Epithelial cell of umbilical artery (primary cell): ENCODE results near the gene AGFG2. TPM values are rescaled to one million over a fixed set of nuclear protein-coding genes. Genes with fewer than 3 reads are reported as not detected.

Source experiments
- total RNA-seq: library from RNA; depleted of rRNA; stranded (reverse); fragments of >200 nt; gene quantifications from 2 replicates; pipeline ENCODE4 v1.2.3, GENCODE V29; 2014

Gene AGFG2, protein sequence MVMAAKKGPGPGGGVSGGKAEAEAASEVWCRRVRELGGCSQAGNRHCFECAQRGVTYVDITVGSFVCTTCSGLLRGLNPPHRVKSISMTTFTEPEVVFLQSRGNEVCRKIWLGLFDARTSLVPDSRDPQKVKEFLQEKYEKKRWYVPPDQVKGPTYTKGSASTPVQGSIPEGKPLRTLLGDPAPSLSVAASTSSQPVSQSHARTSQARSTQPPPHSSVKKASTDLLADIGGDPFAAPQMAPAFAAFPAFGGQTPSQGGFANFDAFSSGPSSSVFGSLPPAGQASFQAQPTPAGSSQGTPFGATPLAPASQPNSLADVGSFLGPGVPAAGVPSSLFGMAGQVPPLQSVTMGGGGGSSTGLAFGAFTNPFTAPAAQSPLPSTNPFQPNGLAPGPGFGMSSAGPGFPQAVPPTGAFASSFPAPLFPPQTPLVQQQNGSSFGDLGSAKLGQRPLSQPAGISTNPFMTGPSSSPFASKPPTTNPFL
- 6.2 and 11.7 TPM in 2 replicates for total RNA-seq

DNA sequence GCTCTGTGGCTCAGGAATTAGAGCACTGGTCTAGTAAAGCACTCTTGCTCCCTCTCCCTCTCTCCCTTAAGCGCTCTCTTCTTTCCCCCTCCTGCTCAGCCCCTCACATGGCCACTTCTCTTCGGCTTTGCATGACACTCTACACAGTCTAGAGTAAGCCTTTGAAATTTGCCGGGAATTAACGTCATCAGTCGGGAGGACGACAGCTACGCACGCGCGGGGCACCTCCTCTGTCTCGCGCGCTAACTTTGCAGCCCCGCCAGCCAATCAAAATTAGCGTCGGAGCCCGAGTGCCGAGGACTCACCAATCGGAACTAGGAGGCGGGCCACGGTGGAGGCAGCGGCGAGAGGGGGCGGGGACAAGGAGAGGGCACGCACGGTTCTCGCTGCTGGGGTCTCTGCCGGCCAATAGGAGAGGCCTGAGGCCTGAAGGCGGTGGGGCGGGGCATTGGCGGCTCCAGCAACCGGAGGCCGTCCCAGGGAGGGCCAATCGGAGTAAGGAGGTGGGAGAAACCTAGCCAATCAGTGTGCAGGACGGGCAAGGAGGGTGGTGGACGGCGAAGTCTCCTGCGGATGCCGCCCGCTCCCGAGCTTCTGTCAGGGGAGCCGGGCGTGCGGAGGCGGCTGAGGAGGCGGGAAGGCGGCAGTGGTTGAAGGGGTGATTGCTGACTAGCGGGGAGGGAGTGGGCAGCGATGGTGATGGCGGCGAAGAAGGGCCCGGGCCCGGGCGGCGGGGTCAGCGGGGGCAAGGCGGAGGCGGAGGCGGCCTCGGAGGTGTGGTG, at the start of gene AGFG2:
AGFG2 (plus strand) TSS at position 550 of the 782 bp plus-strand sequence; CDS start at position 694, 144 bp downstream.

GRCh38 chr7:100573691-100574361, 34.8 kb downstream of the AGFG2 start, which contains the start of gene SAP25:
Gene SAP25, minus strand, starts transcription at chr7:100573900. Its CDS starts 158 bp downstream, at chr7:100573742.

GRCh38 chr7:100585511-100586265, 46.7 kb downstream of the AGFG2 start, which contains the start of gene LRCH4:
Gene LRCH4, minus strand, starts transcription at chr7:100586129. Its CDS starts 29 bp downstream, at chr7:100586100.

DNA sequence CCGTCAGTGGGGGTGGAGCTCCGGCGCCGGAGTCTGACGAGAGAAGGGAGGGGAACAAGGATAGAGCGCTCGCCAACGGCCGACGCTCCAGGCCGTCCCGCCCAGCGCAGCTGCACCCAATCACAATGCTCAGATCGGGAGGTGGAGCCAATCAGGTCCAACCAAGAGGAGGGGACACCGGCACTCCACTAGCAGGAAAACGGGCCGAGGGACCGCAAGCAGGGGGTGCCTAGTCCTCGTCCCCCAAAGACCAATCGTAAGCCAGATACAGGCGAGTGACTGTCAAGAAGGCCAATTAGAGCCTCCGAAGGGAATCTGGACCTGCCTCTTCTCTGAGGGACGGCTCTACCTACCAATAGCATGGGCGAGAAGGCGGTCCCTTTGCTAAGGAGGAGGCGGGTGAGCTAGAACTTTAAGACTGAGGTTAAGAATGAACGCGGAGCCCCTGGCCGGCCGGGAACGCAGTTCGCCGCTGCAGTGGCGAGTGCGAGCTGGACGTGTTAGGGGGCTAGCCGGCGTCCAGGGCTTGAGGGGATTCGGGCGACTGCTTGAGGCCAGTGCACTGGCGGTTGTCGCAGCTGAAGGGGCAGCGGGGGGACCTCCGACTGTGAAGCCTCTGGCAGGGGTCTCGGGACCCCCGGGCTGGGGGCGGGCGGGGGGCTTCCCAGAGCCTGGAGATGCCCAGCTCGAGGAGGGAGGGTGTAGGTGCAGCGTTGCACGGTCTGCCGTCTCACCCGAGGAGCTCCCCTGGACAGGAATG, 47.4 kb downstream of the AGFG2 start, which contains the start of gene FBXO24:
FBXO24 (plus strand) TSS at position 63 of the 760 bp plus-strand sequence; CDS start at position 361, 298 bp downstream.

DNA sequence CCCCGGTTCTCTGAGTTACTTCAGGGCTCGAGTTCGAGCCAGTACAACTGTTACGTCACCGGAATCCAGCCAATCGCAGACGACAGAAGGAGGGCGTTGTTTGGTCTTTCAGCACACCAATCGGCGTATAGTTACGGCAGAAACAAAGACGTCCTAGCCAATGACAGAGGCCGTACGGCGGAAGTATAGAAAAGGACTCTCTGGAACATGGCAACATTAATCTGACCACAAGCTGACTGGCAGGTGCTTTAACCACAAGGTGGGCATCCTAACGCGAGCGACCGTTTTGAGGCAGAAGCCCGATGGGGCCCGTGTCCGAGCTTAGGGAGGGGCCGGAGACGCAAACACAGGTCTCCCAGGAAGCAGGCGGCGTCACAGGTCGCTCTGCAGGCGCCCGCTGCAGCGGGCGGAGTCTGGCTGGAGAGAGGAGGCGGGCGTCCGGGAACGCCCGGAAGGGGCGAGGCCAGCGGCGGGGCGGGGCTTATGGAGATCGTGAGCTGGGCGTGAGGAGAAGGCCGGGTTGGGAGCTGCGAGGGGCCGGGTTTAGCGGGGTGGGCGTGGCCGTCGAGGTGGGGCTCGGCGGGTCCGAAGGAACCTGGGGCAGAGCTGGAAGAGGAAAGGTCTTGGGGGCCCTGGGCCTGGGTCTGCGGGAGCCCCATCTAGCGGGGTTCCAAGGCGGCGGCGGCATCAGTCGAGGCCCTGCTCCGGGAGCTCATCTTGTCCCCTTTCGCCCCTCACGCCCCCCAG, 73.2 kb downstream of the AGFG2 start, which contains the start of gene MOSPD3:
MOSPD3 (plus strand) TSS at position 558 of the 747 bp plus-strand sequence. CDS start 252 bp downstream, outside the sequence.

Other genes with a start within 250 kb of the AGFG2 start
- gene SPDYE3, start 231.5 kb upstream of the AGFG2 start, total RNA-seq: not detected in 2 replicates
- 3.9 and 6.4 TPM in 2 replicates for gene PILRB, start 181.1 kb upstream of the AGFG2 start, total RNA-seq
- gene PILRA, start 165.7 kb upstream of the AGFG2 start, total RNA-seq: not detected in 2 replicates
- gene ZCWPW1, start 110.5 kb upstream of the AGFG2 start, total RNA-seq: 0.32 and 0.76 TPM in 2 replicates
- gene MEPCE, start 109.4 kb upstream of the AGFG2 start, total RNA-seq: 26.6 and 32.1 TPM in 2 replicates
- 23.4 and 33.0 TPM in 2 replicates for gene PPP1R35, start 102.7 kb upstream of the AGFG2 start, total RNA-seq
- 0.30 and 0.32 TPM in 2 replicates for gene SPACDR, start 74.9 kb upstream of the AGFG2 start, total RNA-seq
- gene TSC22D4, start 60.0 kb upstream of the AGFG2 start, total RNA-seq: 17.3 and 17.5 TPM in 2 replicates
- gene NYAP1, start 55.3 kb upstream of the AGFG2 start, total RNA-seq: 0.65 and 2.6 TPM in 2 replicates
- not detected in 2 replicates for gene SAP25, start 34.7 kb downstream of the AGFG2 start, total RNA-seq
- 9.3 and 13.3 TPM in 2 replicates for gene LRCH4, start 46.9 kb downstream of the AGFG2 start, total RNA-seq
- under 0.01 and 0.15 TPM in 2 replicates for gene FBXO24, start 47.1 kb downstream of the AGFG2 start, total RNA-seq
- gene PCOLCE, start 63.2 kb downstream of the AGFG2 start, total RNA-seq: 0.32 and 0.61 TPM in 2 replicates
- 2.3 and 4.7 TPM in 2 replicates for gene MOSPD3, start 73.3 kb downstream of the AGFG2 start, total RNA-seq
- gene TFR2, start 102.3 kb downstream of the AGFG2 start, total RNA-seq: 0.46 TPM in 1 of 2 replicates, not detected in the other
- gene ACTL6B, start 117.2 kb downstream of the AGFG2 start, total RNA-seq: not detected in 2 replicates
- gene GNB2, start 134.5 kb downstream of the AGFG2 start, total RNA-seq: 72.9 and 88.0 TPM in 2 replicates
- 9.1 and 13.8 TPM in 2 replicates for gene GIGYF1, start 155.0 kb downstream of the AGFG2 start, total RNA-seq
- 43.6 and 67.2 TPM in 2 replicates for gene POP7, start 166.9 kb downstream of the AGFG2 start, total RNA-seq
- gene EPO, start 181.3 kb downstream of the AGFG2 start, total RNA-seq: not detected in 2 replicates
- not detected in 2 replicates for gene ZAN, start 194.4 kb downstream of the AGFG2 start, total RNA-seq